ENCODE results near the gene ZNF367. TPM values are rescaled to one million over a fixed set of nuclear protein-coding genes. Genes with fewer than 3 reads are reported as not detected.
"Not testable (repeated sequence)": the region's sequence is repeated elsewhere in the genome, so short reads cannot be mapped to it uniquely, and the experiment has no call there.

Gene ZNF367
- total RNA-seq, 4 donors from 2014 or later = 1.9 to 7.0 (median 3.0) TPM

GRCh38 chr9:96381696-96382095 lies 36.5 kb downstream of the ZNF367 start:
- Histone ChIP-seq H3K27ac (no peak overlapping the region), H3K27me3 (no peaks in the 10 kb centered on the region), H3K9me3 (no peaks in the 10 kb centered on the region), H3K4me3 (no peak overlapping the region), H3K4me1 (peaks cover 16% of the 10 kb centered on the region), H3K36me3 (no peaks in the 10 kb centered on the region)
- WGBS = 89% methylated on average over 4 of the region's 4 CpGs
- no peak for TF ChIP-seq POLR2A (IDR thresholded peaks at IDR 0.05)
- no peak for TF ChIP-seq POLR2AphosphoS5 (IDR thresholded peaks at IDR 0.05)
- no peak for TF ChIP-seq EP300 (IDR thresholded peaks at IDR 0.05)
- TF ChIP-seq CTCF (IDR thresholded peaks at IDR 0.05) = no peak
- DNase-seq (ENCODE audit: low spot score in 2 of 2) = no peak

GRCh38 chr9:96381125-96381524 lies 37.0 kb downstream of the ZNF367 start:
- no peak for TF ChIP-seq CTCF (IDR thresholded peaks at IDR 0.05)
- no peak for TF ChIP-seq POLR2A (IDR thresholded peaks at IDR 0.05)
- no peak for TF ChIP-seq POLR2AphosphoS5 (IDR thresholded peaks at IDR 0.05)
- TF ChIP-seq EP300 (IDR thresholded peaks at IDR 0.05) = no peak
- no peak overlapping the region for H3K27ac ChIP-seq
- 93% methylated on average over 4 of the region's 4 CpGs for WGBS
- no peak overlapping the region for H3K4me3 ChIP-seq
- H3K36me3 ChIP-seq = no peaks in the 10 kb centered on the region
- H3K4me1 ChIP-seq = peaks cover 16% of the 10 kb centered on the region
- no peaks in the 10 kb centered on the region for H3K27me3 ChIP-seq
- DNase-seq (ENCODE audit: low spot score in 2 of 2) = no peak
- no peaks in the 10 kb centered on the region for H3K9me3 ChIP-seq

- H3K4me1 ChIP-seq = peaks cover 16% of the 10 kb centered on the region
- no peak overlapping the region for H3K4me3 ChIP-seq
- no peaks in the 10 kb centered on the region for H3K27me3 ChIP-seq
- 91% methylated on average over 2 of the region's 2 CpGs for WGBS
- no peak overlapping the region for H3K27ac ChIP-seq
- H3K9me3 ChIP-seq = no peaks in the 10 kb centered on the region
- DNase-seq (ENCODE audit: low spot score in 2 of 2) = no peak
- TF ChIP-seq EP300 (IDR thresholded peaks at IDR 0.05) (no peak), CTCF (IDR thresholded peaks at IDR 0.05) (no peak), POLR2AphosphoS5 (IDR thresholded peaks at IDR 0.05) (no peak), POLR2A (IDR thresholded peaks at IDR 0.05) (no peak)
- no peaks in the 10 kb centered on the region for H3K36me3 ChIP-seq
Observed at GRCh38 chr9:96379461-96379860, 38.7 kb downstream of the ZNF367 start.

- no peaks in the 10 kb centered on the region for H3K36me3 ChIP-seq
- no peak for DNase-seq (ENCODE audit: low spot score in 2 of 2)
- H3K27ac ChIP-seq = no peak overlapping the region
- no peaks in the 10 kb centered on the region for H3K9me3 ChIP-seq
- WGBS = 91% methylated on average over 3 of the region's 3 CpGs
- TF ChIP-seq CTCF (IDR thresholded peaks at IDR 0.05) (no peak), POLR2A (IDR thresholded peaks at IDR 0.05) (no peak), EP300 (IDR thresholded peaks at IDR 0.05) (no peak), POLR2AphosphoS5 (IDR thresholded peaks at IDR 0.05) (no peak)
- H3K4me3 ChIP-seq = no peak overlapping the region
- H3K4me1 ChIP-seq = peaks cover 16% of the 10 kb centered on the region
- no peaks in the 10 kb centered on the region for H3K27me3 ChIP-seq
Observed at GRCh38 chr9:96378187-96378586, 40.0 kb downstream of the ZNF367 start.

- no peak for DNase-seq (ENCODE audit: low spot score in 2 of 2)
- Histone ChIP-seq H3K9me3 (no peaks in the 10 kb centered on the region), H3K27ac (no peak overlapping the region)
Observed at GRCh38 chr9:96376891-96377874, 41.0 kb downstream of the ZNF367 start.

GRCh38 chr9:96375507-96375906 lies 42.7 kb downstream of the ZNF367 start:
- not testable (repeated sequence) for H3K4me1 ChIP-seq; H3K36me3 ChIP-seq; H3K4me3 ChIP-seq; H3K9me3 ChIP-seq; H3K27me3 ChIP-seq; DNase-seq (ENCODE audit: low spot score in 2 of 2); H3K27ac ChIP-seq
- 96% methylated on average over 6 of the region's 6 CpGs for WGBS

More at GRCh38 chr9:96376891-96377874, 41.0 kb downstream of the ZNF367 start:
- Histone ChIP-seq H3K27me3 (no peaks in the 10 kb centered on the region), H3K4me3 (no peak overlapping the region), H3K4me1 (peaks cover 6% of the 10 kb centered on the region), H3K36me3 (no peaks in the 10 kb centered on the region)
- WGBS = 80% methylated on average over 13 of the region's 13 CpGs
- TF ChIP-seq EP300 (IDR thresholded peaks at IDR 0.05) (no peak), POLR2AphosphoS5 (IDR thresholded peaks at IDR 0.05) (no peak), CTCF (IDR thresholded peaks at IDR 0.05) (no peak), POLR2A (IDR thresholded peaks at IDR 0.05) (no peak)

Data from suprapubic skin (tissue), 4 donors.